Tibial nerve (tissue), 4 donors: ENCODE measurements around the gene DMD. TPM values are rescaled to one million over a fixed set of nuclear protein-coding genes. Genes with fewer than 3 reads are reported as not detected.

ENCODE experiments used
- DNase-seq, 2 donors: peaks; one replicate each; pipeline ENCODE4 v3.0.0-alpha.2; 2019; ENCODE audit warnings: low spot score in 2 of 2
- H3K27ac ChIP-seq, 4 donors: fragments of 200-600 bp; sonication (generic) in 3 of 4; one replicate each; pipeline ENCODE4 v1.5.1; 2017 to 2019; ENCODE audit warnings: mild to moderate bottlenecking in 1 of 4
- H3K27me3 ChIP-seq, 2 donors: fragments of 200-600 bp; sonication (generic) in 1 of 2; one replicate each; pipeline versions ENCODE4 v1.5.1 to v1.6.0; 2017 to 2019
- H3K36me3 ChIP-seq, 3 donors: fragments of 200-600 bp; sonication (generic); one replicate each; pipeline ENCODE4 v1.5.1; 2018 to 2019
- H3K4me1 ChIP-seq, 4 donors: fragments of 200-600 bp; sonication (generic) in 3 of 4; one replicate each; pipeline ENCODE4 v1.5.1; 2017 to 2019
- H3K4me3 ChIP-seq, 4 donors: fragments of 200-600 bp; sonication (generic) in 3 of 4; one replicate each; pipeline ENCODE4 v1.5.1; 2017 to 2019; ENCODE audit warnings: mild to moderate bottlenecking in 1 of 4, moderate library complexity in 1 of 4
- H3K9me3 ChIP-seq, 4 donors: fragments of 200-600 bp; sonication (generic) in 3 of 4; one replicate each; pipeline ENCODE4 v1.5.1; 2017 to 2019
- EP300 ChIP-seq, 2 donors: sonication (generic); formaldehyde crosslinking; IDR thresholded peaks; one replicate each; pipeline ENCODE4 v1.6.1; 2017; ENCODE audit warnings: antibody characterized with exemption in 2 of 2, mild to moderate bottlenecking in 1 of 2
- POLR2A ChIP-seq, 2 donors: fragments of 450-650 bp; IDR thresholded peaks; one replicate each; pipeline ENCODE4 v1.6.1; 2017; ENCODE audit warnings: antibody characterized with exemption in 2 of 2, mild to moderate bottlenecking in 2 of 2, moderate library complexity in 2 of 2
- WGBS, 2 donors: methylation state at CpG; one replicate each; pipeline ENCODE4 v1.1.5; 2018; 5-methylcytosine and 5-hydroxymethylcytosine counted together
- total RNA-seq, 4 donors: library from RNA; depleted of rRNA; stranded (reverse); fragments of >200 nt; gene quantifications; one replicate each; pipeline ENCODE4 v1.1.0, GENCODE V29; 2016
- TF ChIP-seq, protein P1 (sequence below), 5 experiments: fragments of 200-600 bp in 3 of 5; fragments of 450-650 bp in 2 of 5; sonication (generic) in 3 of 5; IDR thresholded peaks; one replicate each; pipeline ENCODE4 v1.5.1; 2016 to 2019; ENCODE audit warnings: antibody characterized with exemption in 5 of 5, mild to moderate bottlenecking in 3 of 5, moderate library complexity in 2 of 5

DMD gene
- total RNA-seq, 4 donors from 2014 or later = 156 to 345 (median 245) TPM

DNA sequence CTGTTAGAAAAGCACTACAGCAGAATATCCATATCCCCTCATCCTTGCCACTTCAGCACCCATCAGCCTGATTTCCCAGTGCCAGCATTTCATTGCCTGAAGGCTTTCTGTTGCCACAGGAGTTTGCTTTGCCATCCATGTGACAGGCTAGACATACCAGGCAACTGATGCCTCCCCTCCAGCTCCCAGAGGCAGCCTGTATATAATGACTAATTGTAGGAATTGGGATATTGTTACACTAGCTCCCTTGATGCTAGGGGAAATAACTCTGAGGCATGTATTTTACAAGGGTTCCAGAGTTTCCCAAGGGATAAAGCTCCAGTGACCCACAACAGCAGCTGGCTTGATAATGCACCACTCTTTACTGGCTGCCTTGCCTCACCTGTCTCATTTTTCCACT lies 1531.5 kb downstream of the DMD start:
- DNase-seq = no peak
- H3K4me3 ChIP-seq = no peak overlapping the region
- H3K9me3 ChIP-seq = no peaks in the 10 kb centered on the region
- H3K27me3 ChIP-seq = peaks cover 0 to 7% of the 10 kb centered on the region in 2 donors
- TF ChIP-seq EP300 (IDR thresholded peaks at IDR 0.05) (no peak), POLR2A (IDR thresholded peaks at IDR 0.05) (no peak)
- TF ChIP-seq, protein P1, sequence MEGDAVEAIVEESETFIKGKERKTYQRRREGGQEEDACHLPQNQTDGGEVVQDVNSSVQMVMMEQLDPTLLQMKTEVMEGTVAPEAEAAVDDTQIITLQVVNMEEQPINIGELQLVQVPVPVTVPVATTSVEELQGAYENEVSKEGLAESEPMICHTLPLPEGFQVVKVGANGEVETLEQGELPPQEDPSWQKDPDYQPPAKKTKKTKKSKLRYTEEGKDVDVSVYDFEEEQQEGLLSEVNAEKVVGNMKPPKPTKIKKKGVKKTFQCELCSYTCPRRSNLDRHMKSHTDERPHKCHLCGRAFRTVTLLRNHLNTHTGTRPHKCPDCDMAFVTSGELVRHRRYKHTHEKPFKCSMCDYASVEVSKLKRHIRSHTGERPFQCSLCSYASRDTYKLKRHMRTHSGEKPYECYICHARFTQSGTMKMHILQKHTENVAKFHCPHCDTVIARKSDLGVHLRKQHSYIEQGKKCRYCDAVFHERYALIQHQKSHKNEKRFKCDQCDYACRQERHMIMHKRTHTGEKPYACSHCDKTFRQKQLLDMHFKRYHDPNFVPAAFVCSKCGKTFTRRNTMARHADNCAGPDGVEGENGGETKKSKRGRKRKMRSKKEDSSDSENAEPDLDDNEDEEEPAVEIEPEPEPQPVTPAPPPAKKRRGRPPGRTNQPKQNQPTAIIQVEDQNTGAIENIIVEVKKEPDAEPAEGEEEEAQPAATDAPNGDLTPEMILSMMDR (IDR thresholded peaks at IDR 0.05) = no peak
- H3K27ac ChIP-seq = no peak overlapping the region
- no peaks in the 10 kb centered on the region for H3K36me3 ChIP-seq
- H3K4me1 ChIP-seq = no peaks in the 10 kb centered on the region

DNA sequence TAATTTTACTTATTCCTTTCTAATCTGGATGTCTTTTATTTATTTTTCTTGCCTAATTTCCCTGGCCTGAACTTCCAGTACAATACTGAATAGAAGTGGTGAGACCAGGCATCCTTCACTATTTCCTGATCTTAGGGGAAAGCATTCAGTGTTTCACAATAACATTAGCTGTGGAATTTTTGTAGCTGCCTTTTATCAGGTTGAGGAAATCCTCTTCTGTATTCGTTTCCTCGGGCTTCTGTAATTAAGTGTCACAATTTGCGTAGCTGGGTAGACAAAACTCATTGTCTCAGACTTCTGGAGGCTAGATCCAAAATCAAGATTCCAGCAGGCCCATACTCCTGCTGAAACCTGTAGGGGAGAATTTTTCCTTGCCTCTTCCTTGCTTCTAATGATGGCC lies 1541.1 kb downstream of the DMD start:
- WGBS, 2 donors = 67 to 82% methylated on average over 3 of the region's 3 CpGs
- Histone ChIP-seq H3K27ac (no peak overlapping the region), H3K27me3 (no peaks in the 10 kb centered on the region), H3K9me3 (no peaks in the 10 kb centered on the region), H3K4me3 (no peak overlapping the region), H3K36me3 (no peaks in the 10 kb centered on the region), H3K4me1 (no peaks in the 10 kb centered on the region)
- no peak for TF ChIP-seq EP300 (IDR thresholded peaks at IDR 0.05)
- TF ChIP-seq, protein P1 (IDR thresholded peaks at IDR 0.05) = no peak
- TF ChIP-seq POLR2A (IDR thresholded peaks at IDR 0.05) = no peak
- no peak for DNase-seq

DNA sequence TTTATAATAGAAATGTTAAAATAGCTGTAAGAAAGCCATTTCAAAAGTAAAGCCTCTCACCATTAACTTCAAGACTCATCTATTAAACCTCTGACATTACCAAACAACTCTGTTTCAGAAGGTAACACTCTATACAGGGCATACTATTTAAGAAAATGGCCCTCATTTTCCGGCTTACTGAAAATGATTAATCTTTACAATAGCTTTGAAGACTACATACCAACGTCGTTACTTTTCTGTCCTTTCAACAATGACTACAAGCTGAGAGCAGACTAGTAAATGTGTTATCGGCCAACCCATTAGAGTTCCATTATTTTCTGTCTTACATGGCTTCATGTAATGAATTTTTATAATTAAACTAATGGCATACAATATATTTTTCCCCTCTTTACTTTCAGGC lies 1545.9 kb downstream of the DMD start:
- no peak overlapping the region for H3K27ac ChIP-seq
- H3K27me3 ChIP-seq = peaks cover 0 to 5% of the 10 kb centered on the region in 2 donors
- no peak overlapping the region for H3K4me3 ChIP-seq
- no peaks in the 10 kb centered on the region for H3K9me3 ChIP-seq
- 74 to 89% methylated on average over 4 of the region's 4 CpGs for WGBS, 2 donors
- H3K36me3 ChIP-seq = no peaks in the 10 kb centered on the region
- no peak for TF ChIP-seq POLR2A (IDR thresholded peaks at IDR 0.05)
- no peak for TF ChIP-seq EP300 (IDR thresholded peaks at IDR 0.05)
- TF ChIP-seq, protein P1 (IDR thresholded peaks at IDR 0.05) = no peak
- H3K4me1 ChIP-seq = no peaks in the 10 kb centered on the region
- DNase-seq = no peak

DNA sequence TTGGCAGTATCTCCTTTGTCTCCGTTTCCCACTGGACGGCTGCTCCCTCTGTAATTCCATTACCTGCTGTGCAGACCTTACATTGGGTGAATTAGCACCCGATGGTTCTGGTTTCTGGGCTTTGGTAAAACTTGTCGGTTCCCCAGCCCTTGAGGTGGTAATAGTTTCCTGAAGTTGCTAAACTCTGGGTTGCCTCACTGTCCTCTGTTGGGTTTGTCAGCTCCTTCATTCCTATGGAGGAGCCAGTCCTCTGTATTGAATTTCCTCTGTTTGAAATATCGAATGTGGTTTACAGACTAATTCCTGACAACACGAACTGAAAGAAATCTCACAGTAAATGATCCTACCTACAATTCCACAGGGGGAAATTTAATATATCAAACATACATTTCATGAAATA lies 1548.2 kb downstream of the DMD start:
- no peak for DNase-seq
- Histone ChIP-seq H3K27me3 (peaks cover 0 to 5% of the 10 kb centered on the region in 2 donors), H3K9me3 (no peaks in the 10 kb centered on the region), H3K36me3 (no peaks in the 10 kb centered on the region), H3K4me3 (no peak overlapping the region), H3K27ac (no peak overlapping the region), H3K4me1 (no peaks in the 10 kb centered on the region)
- no peak for TF ChIP-seq EP300 (IDR thresholded peaks at IDR 0.05)
- TF ChIP-seq, protein P1 (IDR thresholded peaks at IDR 0.05) = no peak
- TF ChIP-seq POLR2A (IDR thresholded peaks at IDR 0.05) = no peak
- 75 to 87% methylated on average over 6 of the region's 6 CpGs for WGBS, 2 donors

DNA sequence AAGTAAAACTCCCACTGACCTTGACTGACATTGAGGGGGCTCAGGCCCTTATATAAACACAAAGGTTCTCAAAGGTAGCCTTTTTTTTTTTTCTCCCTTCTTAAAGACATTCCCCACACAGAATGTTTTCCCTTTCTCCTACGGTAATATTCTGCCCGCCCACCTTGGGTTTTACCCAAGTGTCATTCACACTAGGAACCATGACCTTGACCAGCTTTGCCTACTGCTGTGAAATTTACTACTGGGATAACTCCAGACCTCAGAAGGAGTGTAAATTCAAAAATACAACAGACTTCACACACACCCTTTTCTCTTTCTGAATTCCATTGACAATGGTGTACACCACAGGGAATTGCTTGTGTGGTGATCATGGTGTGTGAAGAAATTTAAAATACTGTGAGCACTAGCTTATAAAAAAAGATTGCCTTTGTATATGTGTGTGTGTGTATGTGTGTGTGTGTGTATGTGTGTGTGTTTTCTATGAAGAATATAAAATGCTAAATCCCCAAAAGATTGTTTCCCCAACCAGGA lies 1550.0 kb downstream of the DMD start:
- Histone ChIP-seq H3K4me3 (no peak overlapping the region), H3K27ac (no peak overlapping the region), H3K36me3 (no peaks in the 10 kb centered on the region), H3K9me3 (no peaks in the 10 kb centered on the region), H3K4me1 (no peaks in the 10 kb centered on the region), H3K27me3 (peaks cover 0 to 5% of the 10 kb centered on the region in 2 donors)
- TF ChIP-seq, protein P1 (IDR thresholded peaks at IDR 0.05) = no peak
- TF ChIP-seq POLR2A (IDR thresholded peaks at IDR 0.05) (no peak), EP300 (IDR thresholded peaks at IDR 0.05) (no peak)
- no peak for DNase-seq
- 50 to 63% methylated on average over 2 of the region's 2 CpGs for WGBS, 2 donors
